HG03460 (cell line): ENCODE measurements around the gene HOTAIR.

ENCODE experiments used
- ATAC-seq: cut with Tn5 transposase; IDR thresholded peaks from one replicate; pipeline ENCODE4 v1.9.1; 2021; ENCODE audit not compliant: unreplicated experiment

HOTAIR gene

GRCh38 chr12:53976172-53976822 lies 1.5 kb upstream of the HOTAIR start:
- ATAC-seq, result no peak

- no peak for ATAC-seq
Observed at GRCh38 chr12:53975479-53976152, 862 bp upstream of the HOTAIR start.

DNA sequence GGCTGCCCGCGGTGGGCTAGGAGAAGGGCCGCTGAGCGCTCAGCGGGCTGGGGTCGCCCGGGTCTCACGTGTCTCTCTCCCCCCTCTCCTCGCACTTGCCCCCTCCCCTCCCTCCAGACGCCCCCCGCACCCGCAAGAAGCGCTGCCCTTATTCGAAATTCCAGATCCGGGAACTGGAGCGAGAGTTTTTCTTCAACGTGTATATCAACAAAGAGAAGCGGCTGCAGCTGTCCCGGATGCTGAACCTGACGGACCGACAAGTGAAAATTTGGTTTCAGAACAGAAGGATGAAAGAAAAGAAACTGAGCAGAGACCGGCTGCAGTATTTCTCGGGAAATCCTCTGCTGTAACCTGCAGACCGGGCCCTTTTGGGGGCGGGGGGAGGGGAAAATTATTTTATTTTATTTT lies 314 bp upstream of the HOTAIR start:
- ATAC-seq, result no peak

GRCh38 chr12:53973236-53974042 lies 1.3 kb downstream of the HOTAIR start:
- ATAC-seq, result no peak

- ATAC-seq, result no peak
Observed at GRCh38 chr12:53972722-53973235, 2.0 kb downstream of the HOTAIR start, which contains the start of gene HOXC11. Gene HOXC11, plus strand, starts transcription at chr12:53973126. Its CDS starts 116 bp downstream, at chr12:53973242.

GRCh38 chr12:53972152-53972702 lies 2.5 kb downstream of the HOTAIR start:
- ATAC-seq, result no peak

GRCh38 chr12:53971686-53972085 lies 3.1 kb downstream of the HOTAIR start:
- no peak for ATAC-seq

DNA sequence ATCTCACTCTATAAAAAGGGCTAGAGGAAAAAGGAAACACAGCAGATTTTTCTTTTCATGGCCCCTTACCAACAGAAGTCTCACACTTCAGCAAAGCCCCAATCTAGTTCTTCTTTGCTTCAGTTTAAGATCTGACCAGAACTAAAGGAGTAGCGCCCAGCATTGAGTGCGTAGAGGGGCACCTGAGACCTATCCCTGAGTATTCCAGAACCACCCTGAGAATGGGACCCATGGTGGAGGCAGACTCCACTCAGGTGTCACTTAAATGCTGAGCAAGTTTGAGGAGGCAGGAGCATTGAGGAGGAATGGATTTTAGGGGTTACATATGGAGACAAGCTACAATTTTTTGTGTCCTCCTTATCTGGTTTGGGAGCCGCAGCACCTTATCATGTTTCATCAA lies 3.6 kb downstream of the HOTAIR start:
- ATAC-seq, result no peak

DNA sequence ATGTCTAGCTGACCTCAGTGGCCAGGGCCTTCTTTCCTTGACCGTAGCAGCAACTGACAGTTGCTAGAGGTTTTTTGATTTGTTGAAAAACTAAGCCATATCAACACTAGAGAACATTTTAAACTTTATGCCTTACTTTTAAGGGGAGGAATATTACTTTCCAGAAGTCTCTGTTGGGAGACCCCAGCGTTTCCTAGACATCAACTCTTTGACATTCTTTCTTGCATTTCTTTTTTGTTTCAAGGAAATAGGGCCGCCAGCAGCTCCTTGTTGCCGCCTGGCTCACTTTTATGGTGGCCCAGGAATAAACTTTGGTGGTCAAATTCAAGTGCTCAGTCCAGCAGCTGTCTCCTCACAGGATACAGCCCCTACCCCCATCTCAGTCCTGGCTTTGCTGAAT lies 4.3 kb downstream of the HOTAIR start:
- no peak for ATAC-seq

DNA sequence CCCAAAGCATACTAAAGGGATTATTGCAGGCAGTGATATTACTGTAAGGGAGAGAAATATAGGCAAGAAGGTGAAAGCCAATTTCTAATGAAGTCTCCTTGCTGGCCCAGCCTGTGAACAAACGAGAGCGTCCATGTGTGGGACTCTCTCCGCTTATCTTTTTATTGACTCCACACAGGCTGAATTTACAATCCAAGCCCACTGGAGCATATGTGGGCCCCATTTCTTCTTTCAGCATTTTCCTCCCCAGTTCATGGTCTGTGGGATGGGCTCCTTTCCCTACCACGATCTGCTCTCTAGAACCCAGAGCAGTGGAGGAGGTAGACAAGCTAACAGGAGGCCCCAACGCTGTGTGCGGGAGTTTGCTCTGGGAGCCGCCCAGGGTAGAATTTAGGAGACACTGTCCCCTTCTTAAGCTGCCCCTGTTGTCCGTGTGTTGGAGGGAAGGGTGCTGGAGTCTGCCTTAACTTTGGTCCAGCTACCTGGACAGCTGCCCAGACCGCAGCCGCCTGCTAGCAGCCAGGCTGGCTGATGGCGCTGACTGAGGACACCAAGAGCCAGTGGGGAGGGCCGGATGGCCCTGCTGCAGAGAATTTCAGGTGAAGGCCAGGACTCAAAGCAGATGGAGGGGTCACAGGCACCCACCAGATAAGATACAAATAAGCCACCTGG lies 5.0 kb downstream of the HOTAIR start:
- no peak for ATAC-seq

GRCh38 chr12:53968214-53969127 lies 6.3 kb downstream of the HOTAIR start:
- no peak for ATAC-seq

DNA sequence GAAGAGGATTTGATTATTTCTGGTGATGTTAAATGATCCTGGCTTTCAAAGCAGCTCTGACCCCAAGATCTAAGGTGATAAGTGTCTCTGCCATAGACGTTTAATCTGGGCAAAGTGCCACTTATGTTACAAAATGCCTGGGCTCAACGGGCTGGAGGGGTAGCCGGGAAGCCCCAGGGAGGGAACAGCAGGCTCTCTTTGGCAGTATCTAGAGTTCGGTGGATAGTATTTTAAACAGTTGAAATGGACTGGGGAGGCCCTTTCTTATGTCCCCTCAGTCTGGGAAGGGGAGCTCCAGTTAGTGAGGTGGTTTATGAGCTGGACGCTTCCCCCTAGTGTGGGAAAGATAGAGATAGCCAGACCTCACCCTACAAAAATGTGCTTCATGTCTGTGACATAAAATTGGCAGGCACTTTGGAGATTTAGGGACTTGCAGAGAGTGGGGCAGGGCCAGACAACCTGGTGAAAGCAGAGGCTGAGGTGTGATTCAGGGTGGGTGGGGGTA lies 7.3 kb downstream of the HOTAIR start:
- no peak for ATAC-seq

- no peak for ATAC-seq
Observed at GRCh38 chr12:53966385-53967133, 8.2 kb downstream of the HOTAIR start.

- ATAC-seq, result no peak
Observed at GRCh38 chr12:53966085-53966384, 8.7 kb downstream of the HOTAIR start.

DNA sequence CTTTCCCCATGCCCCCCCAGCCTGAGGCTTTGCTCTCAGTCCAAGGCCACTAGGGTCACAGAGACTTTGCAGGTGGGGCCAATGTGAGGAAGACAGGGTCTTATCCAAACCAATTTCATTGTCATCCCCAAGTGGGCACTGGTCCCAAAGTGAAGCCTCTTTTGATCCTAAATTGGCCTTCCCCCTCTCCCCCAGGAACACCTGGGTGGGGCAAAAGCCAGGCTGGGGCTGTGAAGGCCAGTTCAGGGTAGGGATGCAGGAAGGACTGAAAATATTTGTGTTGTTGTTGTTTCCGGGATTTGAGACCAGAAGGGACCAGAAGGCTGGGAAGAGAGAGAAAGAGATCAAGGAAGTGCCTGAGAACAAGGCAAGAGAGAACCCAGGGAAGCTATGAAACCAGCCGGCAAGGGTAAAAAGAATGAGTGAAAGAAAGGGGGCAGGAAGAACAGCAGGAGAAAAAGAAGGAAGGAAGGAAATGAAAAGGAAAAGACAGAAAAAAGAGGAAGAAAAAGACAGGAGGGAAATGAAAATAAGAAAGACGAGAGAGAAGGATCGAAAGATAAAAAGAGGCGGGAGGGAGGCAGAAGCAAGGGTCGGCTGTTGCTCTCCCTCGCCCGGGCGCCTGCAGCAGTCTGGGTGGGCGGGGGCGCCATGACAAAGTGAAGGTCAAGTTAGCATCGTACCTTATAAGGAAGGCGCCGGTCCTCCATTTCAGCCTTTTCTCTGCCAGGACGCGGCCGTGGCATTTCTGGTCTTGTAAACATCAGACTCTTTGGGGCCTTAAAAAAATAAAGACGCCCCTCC lies 9.3 kb downstream of the HOTAIR start:
- ATAC-seq, result no peak

DNA sequence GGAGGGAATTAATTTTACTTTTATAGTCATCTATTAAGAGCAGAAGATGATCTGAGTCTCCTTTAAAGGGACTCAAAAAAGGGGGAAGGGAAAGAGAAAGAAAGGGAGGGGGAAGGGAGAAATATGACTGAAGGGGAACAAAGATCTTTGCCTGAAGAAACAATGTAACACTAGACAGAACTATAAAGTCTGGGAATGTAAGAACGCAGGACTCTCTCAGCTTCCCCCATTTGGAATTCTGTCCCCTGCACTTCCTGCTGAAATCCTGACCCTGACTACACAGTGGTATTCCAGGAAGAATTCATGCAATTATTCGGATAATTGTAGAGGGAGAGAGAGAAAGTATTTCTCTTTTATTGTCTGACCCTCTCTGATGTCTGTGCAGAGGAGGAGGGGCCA lies 10.4 kb downstream of the HOTAIR start:
- ATAC-seq, result no peak

- no peak for ATAC-seq
Observed at GRCh38 chr12:53963434-53964314, 11.1 kb downstream of the HOTAIR start.
